ENCODE data around the gene EFHC2. TPM values are rescaled to one million over a fixed set of nuclear protein-coding genes. Genes with fewer than 3 reads are reported as not detected.

The EFHC2 gene
- total and polyA plus RNA-seq, 10 of the 15 experiments (the other 5 are each of a cell fraction or from before 2014, with no cell fraction given), result 0.56 TPM; not detected in 9

- SMC1A ChIA-PET (ENCODE audit: uncharacterized antibody, unreplicated experiment), result no interaction called here
- CTCF ChIA-PET, result no interaction called here
- DNase-seq (ENCODE audit: low read depth, low spot score) (no peak), ATAC-seq (no peak), FAIRE-seq (no peak)
- Histone ChIP-seq H2AFZ (ENCODE audit: control insufficient read depth, low read depth, low read length) (no peak overlapping the region), H3K9ac (ENCODE audit: control insufficient read depth, insufficient read depth, low read length) (no peak overlapping the region), H3K36me3 (ENCODE audit: control insufficient read depth in 2 of 2, insufficient read depth in 2 of 2, low read length in 1 of 2) (no peaks in the 10 kb centered on the region), H3K4me3 (no peak overlapping the region), H4K20me1 (ENCODE audit: control insufficient read depth, insufficient read depth) (no peaks in the 10 kb centered on the region), H3K4me2 (ENCODE audit: control insufficient read depth, insufficient read depth) (no peak overlapping the region), H3K9me3 (replicated peaks; ENCODE audit: control insufficient read depth, insufficient read depth, low read length) (no peaks in the 10 kb centered on the region), H3K27me3 (replicated peaks in 1 of 2; ENCODE audit: control insufficient read depth in 2 of 2, insufficient read depth in 2 of 2, low read length in 1 of 2) (no peaks in the 10 kb centered on the region), H3K79me2 (ENCODE audit: control insufficient read depth, insufficient read depth, low read length) (no peaks in the 10 kb centered on the region), H3K4me1 (ENCODE audit: control insufficient read depth, insufficient read depth, low read length) (no peaks in the 10 kb centered on the region), H3K27ac (ENCODE audit: control insufficient read depth, insufficient read depth) (no peak overlapping the region)
- RAD21 ChIA-PET (ENCODE audit: unreplicated experiment), result no interaction called here
- in situ Hi-C loops (cut with MboI), result no loop called here
- WGBS (ENCODE audit: insufficient coverage, insufficient replicate concordance, low lambda C conversion rate, missing lambda C conversion rate), result 64% methylated on average over 1 of the region's 1 CpG
- peak in 1 of 3 experiments; percentile 6; a peak in 1 of 6 replicates for TF ChIP-seq CTCF (IDR thresholded peaks at IDR 0.05 in 2 of 3, conservative IDR thresholded peaks at IDR 0.05 in 1 of 3; ENCODE audit: control insufficient read depth in 2 of 3, extremely low read depth in 1 of 3, insufficient read depth in 1 of 3, low read depth in 3 of 3, low read length in 3 of 3)
- no peak for TF ChIP-seq ASH2L (IDR thresholded peaks at IDR 0.05; ENCODE audit: borderline replicate concordance, low read depth)
- intact Hi-C loops (cut with micrococcal nuclease; ENCODE audit: unreplicated experiment), result no loop called here
- POLR2A ChIA-PET, result no interaction called here
- BruUV-seq (replicated peaks), result no TSS peak
These were observed 139.7 kb downstream of the EFHC2 start for GRCh38 chrX:44203791-44204190.

GRCh38 chrX:44202596-44202995 is 140.9 kb downstream of the EFHC2 start:
- Histone ChIP-seq H3K4me1 (ENCODE audit: control insufficient read depth, insufficient read depth, low read length) (no peaks in the 10 kb centered on the region), H3K4me3 (no peak overlapping the region), H3K27me3 (replicated peaks in 1 of 2; ENCODE audit: control insufficient read depth in 2 of 2, insufficient read depth in 2 of 2, low read length in 1 of 2) (no peaks in the 10 kb centered on the region), H2AFZ (ENCODE audit: control insufficient read depth, low read depth, low read length) (no peak overlapping the region), H3K9me3 (replicated peaks; ENCODE audit: control insufficient read depth, insufficient read depth, low read length) (no peaks in the 10 kb centered on the region), H3K36me3 (ENCODE audit: control insufficient read depth in 2 of 2, insufficient read depth in 2 of 2, low read length in 1 of 2) (no peaks in the 10 kb centered on the region), H4K20me1 (ENCODE audit: control insufficient read depth, insufficient read depth) (no peaks in the 10 kb centered on the region), H3K79me2 (ENCODE audit: control insufficient read depth, insufficient read depth, low read length) (no peaks in the 10 kb centered on the region), H3K27ac (ENCODE audit: control insufficient read depth, insufficient read depth) (no peak overlapping the region), H3K4me2 (ENCODE audit: control insufficient read depth, insufficient read depth) (no peak overlapping the region), H3K9ac (ENCODE audit: control insufficient read depth, insufficient read depth, low read length) (no peak overlapping the region)
- BruUV-seq (replicated peaks), result no TSS peak
- POLR2A ChIA-PET, result no interaction called here
- DNase-seq (ENCODE audit: low read depth, low spot score) (no peak), ATAC-seq (no peak), FAIRE-seq (no peak)
- intact Hi-C loops (cut with micrococcal nuclease; ENCODE audit: unreplicated experiment), result no loop called here
- SMC1A ChIA-PET (ENCODE audit: uncharacterized antibody, unreplicated experiment), result interaction anchor here (1.2 kb wide), 1 partner anchor 244 kb away, joined by 3 read pairs; no protein-coding TSS in a partner anchor
- in situ Hi-C loops (cut with MboI), result no loop called here
- CTCF ChIA-PET, result no interaction called here
- TF ChIP-seq CREB1 (IDR thresholded peaks at IDR 0.05; ENCODE audit: low read depth), result no peak
- no peak for TF ChIP-seq RCOR1 (conservative IDR thresholded peaks at IDR 0.05; ENCODE audit: low read depth, low read length)
- no peak for TF ChIP-seq NFYA (IDR thresholded peaks at IDR 0.05; ENCODE audit: borderline replicate concordance, low read depth, low read length)
- 19% methylated on average over 2 of the region's 2 CpGs for WGBS (ENCODE audit: insufficient coverage, insufficient replicate concordance, low lambda C conversion rate, missing lambda C conversion rate)
- RAD21 ChIA-PET (ENCODE audit: unreplicated experiment), result no interaction called here

All from GM12878 (cell line).